Measurements from ENCODE around the gene LONP1. TPM values are rescaled to one million over a fixed set of nuclear protein-coding genes. Genes with fewer than 3 reads are reported as not detected.

The LONP1 gene
- polyA plus RNA-seq, 2 of the 4 experiments (the other 2 are of a cell fraction), result 42.7 to 68.9 TPM

DNA sequence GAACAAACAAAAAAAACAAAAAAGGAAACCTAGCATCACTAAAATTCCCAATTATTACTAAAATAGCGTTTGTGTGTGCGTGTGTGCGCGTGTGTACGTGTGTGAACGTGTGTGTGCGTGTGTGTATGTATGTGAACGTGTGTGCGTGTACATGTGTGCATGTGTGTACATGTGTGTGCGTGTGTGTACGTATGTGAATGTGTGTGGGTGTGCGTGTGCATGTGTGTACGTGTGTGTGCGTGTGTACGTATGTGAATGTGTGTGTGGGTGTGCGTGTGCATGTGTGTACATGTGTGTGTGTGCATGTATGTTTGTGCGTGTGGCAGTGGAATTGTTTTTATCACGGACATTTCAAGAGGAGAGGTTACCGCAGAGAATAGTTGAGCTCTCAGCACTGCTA lies 22.1 kb upstream of the LONP1 start:
- Histone ChIP-seq H3K4me3 (no peak overlapping the region), H3K4me1 (no peaks in the 10 kb centered on the region), H3K4me2 (no peak overlapping the region), H3K9me3 (no peaks in the 10 kb centered on the region), H3K27ac (no peak overlapping the region)
- ChIA-PET POLR2A (no interaction called here), CTCF (no interaction called here)
- no peak for FAIRE-seq
- DNase-seq (ENCODE audit: low read depth in 1 of 2, low spot score in 1 of 2), result no peak
- TF ChIP-seq TP53 (CRISPR knock-in tag; IDR thresholded peaks at IDR 0.05) (no peak), MAZ (IDR thresholded peaks at IDR 0.05; ENCODE audit: borderline replicate concordance, low read depth, low read length) (no peak), PHF8 (IDR thresholded peaks at IDR 0.05; ENCODE audit: borderline replicate concordance, low read depth) (no peak), EHF (CRISPR knock-in tag; IDR thresholded peaks at IDR 0.05) (no peak), RFX5 (IDR thresholded peaks at IDR 0.05) (no peak), HEYL (CRISPR knock-in tag; IDR thresholded peaks at IDR 0.05) (no peak), EHMT2 (IDR thresholded peaks at IDR 0.05; ENCODE audit: low read depth) (no peak), FOSL2 (IDR thresholded peaks at IDR 0.05) (no peak), FOSL2 (CRISPR knock-in tag; IDR thresholded peaks at IDR 0.05) (no peak), POLR2A (IDR thresholded peaks at IDR 0.05; ENCODE audit: low read length) (no peak), RARB (CRISPR knock-in tag; IDR thresholded peaks at IDR 0.05) (no peak), HOXB5 (CRISPR knock-in tag; IDR thresholded peaks at IDR 0.05) (no peak), NR3C1 (IDR thresholded peaks at IDR 0.05) (no peak), HDAC2 (IDR thresholded peaks at IDR 0.05) (no peak), MYC (IDR thresholded peaks at IDR 0.05; ENCODE audit: borderline replicate concordance, low read length) (no peak), TFCP2L1 (CRISPR knock-in tag; IDR thresholded peaks at IDR 0.05) (no peak), BHLHE40 (IDR thresholded peaks at IDR 0.05; ENCODE audit: low read depth, low read length) (no peak), JUN (IDR thresholded peaks at IDR 0.05) (no peak)
- TF ChIP-seq, protein P1, sequence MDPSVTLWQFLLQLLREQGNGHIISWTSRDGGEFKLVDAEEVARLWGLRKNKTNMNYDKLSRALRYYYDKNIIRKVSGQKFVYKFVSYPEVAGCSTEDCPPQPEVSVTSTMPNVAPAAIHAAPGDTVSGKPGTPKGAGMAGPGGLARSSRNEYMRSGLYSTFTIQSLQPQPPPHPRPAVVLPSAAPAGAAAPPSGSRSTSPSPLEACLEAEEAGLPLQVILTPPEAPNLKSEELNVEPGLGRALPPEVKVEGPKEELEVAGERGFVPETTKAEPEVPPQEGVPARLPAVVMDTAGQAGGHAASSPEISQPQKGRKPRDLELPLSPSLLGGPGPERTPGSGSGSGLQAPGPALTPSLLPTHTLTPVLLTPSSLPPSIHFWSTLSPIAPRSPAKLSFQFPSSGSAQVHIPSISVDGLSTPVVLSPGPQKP (IDR thresholded peaks at IDR 0.05; ENCODE audit: low read depth, low read length), result no peak
- TF ChIP-seq, protein P2, sequence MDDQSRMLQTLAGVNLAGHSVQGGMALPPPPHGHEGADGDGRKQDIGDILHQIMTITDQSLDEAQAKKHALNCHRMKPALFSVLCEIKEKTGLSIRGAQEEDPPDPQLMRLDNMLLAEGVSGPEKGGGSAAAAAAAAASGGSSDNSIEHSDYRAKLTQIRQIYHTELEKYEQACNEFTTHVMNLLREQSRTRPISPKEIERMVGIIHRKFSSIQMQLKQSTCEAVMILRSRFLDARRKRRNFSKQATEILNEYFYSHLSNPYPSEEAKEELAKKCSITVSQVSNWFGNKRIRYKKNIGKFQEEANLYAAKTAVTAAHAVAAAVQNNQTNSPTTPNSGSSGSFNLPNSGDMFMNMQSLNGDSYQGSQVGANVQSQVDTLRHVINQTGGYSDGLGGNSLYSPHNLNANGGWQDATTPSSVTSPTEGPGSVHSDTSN (IDR thresholded peaks at IDR 0.05), result no peak
- TF ChIP-seq, protein P3, sequence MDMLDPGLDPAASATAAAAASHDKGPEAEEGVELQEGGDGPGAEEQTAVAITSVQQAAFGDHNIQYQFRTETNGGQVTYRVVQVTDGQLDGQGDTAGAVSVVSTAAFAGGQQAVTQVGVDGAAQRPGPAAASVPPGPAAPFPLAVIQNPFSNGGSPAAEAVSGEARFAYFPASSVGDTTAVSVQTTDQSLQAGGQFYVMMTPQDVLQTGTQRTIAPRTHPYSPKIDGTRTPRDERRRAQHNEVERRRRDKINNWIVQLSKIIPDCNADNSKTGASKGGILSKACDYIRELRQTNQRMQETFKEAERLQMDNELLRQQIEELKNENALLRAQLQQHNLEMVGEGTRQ (IDR thresholded peaks at IDR 0.05), result no peak
- 67% methylated on average over 19 of the region's 19 CpGs for WGBS (ENCODE audit: missing lambda C conversion rate)
- no peak for ATAC-seq

DNA sequence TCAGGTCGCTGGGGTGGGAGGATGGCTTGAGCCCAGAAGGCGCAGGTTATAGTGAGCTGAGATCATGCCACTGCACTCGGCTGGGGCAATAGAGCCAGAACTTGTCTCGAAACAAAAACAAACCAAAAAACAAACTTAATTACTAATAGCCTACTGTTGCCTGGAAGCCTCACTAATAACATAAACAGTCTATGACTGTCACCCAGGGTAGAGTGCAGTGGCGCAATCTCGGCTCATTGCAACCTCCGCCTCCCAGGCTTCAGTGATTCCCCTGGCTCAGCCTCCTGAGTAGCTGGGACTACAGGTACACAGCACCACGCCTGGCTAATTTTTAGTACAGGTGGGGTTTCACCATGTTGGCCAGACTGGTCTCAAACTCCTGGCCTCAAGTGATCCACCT lies 18.5 kb upstream of the LONP1 start:
- DNase-seq (ENCODE audit: low read depth in 1 of 2, low spot score in 1 of 2), result no peak
- ATAC-seq, result no peak
- no peak for FAIRE-seq
- no peak for TF ChIP-seq ESRRA (IDR thresholded peaks at IDR 0.05; ENCODE audit: borderline replicate concordance, low read length)
- TF ChIP-seq HOXB5 (CRISPR knock-in tag; IDR thresholded peaks at IDR 0.05), result no peak
- TF ChIP-seq ZNF302 (CRISPR knock-in tag; IDR thresholded peaks at IDR 0.05), result no peak
- no peak for TF ChIP-seq KDM1A (IDR thresholded peaks at IDR 0.05; ENCODE audit: low read depth)
- TF ChIP-seq EHF (CRISPR knock-in tag; IDR thresholded peaks at IDR 0.05), result no peak
- TF ChIP-seq HOXA7 (CRISPR knock-in tag; IDR thresholded peaks at IDR 0.05), result no peak
- TF ChIP-seq, protein P3 (IDR thresholded peaks at IDR 0.05), result no peak
- TF ChIP-seq, protein P4, sequence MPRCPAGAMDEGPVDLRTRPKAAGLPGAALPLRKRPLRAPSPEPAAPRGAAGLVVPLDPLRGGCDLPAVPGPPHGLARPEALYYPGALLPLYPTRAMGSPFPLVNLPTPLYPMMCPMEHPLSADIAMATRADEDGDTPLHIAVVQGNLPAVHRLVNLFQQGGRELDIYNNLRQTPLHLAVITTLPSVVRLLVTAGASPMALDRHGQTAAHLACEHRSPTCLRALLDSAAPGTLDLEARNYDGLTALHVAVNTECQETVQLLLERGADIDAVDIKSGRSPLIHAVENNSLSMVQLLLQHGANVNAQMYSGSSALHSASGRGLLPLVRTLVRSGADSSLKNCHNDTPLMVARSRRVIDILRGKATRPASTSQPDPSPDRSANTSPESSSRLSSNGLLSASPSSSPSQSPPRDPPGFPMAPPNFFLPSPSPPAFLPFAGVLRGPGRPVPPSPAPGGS (IDR thresholded peaks at IDR 0.05), result no peak
- no peak for TF ChIP-seq ZC3H11A (IDR thresholded peaks at IDR 0.05)
- TF ChIP-seq SMC3 (IDR thresholded peaks at IDR 0.05), result no peak
- no peak for TF ChIP-seq RAD21 (conservative IDR thresholded peaks at IDR 0.05 in 1 of 2, IDR thresholded peaks at IDR 0.05 in 1 of 2)
- TF ChIP-seq CEBPB (IDR thresholded peaks at IDR 0.05), result no peak
- TF ChIP-seq JUN (IDR thresholded peaks at IDR 0.05), result no peak
- TF ChIP-seq HOXB13 (CRISPR knock-in tag; IDR thresholded peaks at IDR 0.05; ENCODE audit: low read depth), result no peak
- TF ChIP-seq CBX2 (IDR thresholded peaks at IDR 0.05; ENCODE audit: borderline replicate concordance, low read depth), result no peak
- TF ChIP-seq, protein P5, sequence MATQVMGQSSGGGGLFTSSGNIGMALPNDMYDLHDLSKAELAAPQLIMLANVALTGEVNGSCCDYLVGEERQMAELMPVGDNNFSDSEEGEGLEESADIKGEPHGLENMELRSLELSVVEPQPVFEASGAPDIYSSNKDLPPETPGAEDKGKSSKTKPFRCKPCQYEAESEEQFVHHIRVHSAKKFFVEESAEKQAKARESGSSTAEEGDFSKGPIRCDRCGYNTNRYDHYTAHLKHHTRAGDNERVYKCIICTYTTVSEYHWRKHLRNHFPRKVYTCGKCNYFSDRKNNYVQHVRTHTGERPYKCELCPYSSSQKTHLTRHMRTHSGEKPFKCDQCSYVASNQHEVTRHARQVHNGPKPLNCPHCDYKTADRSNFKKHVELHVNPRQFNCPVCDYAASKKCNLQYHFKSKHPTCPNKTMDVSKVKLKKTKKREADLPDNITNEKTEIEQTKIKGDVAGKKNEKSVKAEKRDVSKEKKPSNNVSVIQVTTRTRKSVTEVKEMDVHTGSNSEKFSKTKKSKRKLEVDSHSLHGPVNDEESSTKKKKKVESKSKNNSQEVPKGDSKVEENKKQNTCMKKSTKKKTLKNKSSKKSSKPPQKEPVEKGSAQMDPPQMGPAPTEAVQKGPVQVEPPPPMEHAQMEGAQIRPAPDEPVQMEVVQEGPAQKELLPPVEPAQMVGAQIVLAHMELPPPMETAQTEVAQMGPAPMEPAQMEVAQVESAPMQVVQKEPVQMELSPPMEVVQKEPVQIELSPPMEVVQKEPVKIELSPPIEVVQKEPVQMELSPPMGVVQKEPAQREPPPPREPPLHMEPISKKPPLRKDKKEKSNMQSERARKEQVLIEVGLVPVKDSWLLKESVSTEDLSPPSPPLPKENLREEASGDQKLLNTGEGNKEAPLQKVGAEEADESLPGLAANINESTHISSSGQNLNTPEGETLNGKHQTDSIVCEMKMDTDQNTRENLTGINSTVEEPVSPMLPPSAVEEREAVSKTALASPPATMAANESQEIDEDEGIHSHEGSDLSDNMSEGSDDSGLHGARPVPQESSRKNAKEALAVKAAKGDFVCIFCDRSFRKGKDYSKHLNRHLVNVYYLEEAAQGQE (IDR thresholded peaks at IDR 0.05), result no peak

More for the DNA sequence above, 18.5 kb upstream of the LONP1 start:
- Histone ChIP-seq H3K27ac (no peak overlapping the region), H3K4me2 (no peak overlapping the region), H3K9me3 (no peaks in the 10 kb centered on the region), H3K4me3 (no peak overlapping the region), H3K4me1 (no peaks in the 10 kb centered on the region)
- POLR2A ChIA-PET, result no interaction called here
- WGBS (ENCODE audit: missing lambda C conversion rate), result 71% methylated on average over 8 of the region's 8 CpGs
- CTCF ChIA-PET, result interaction anchor here (1.2 kb wide), 1 partner anchor 18 kb away, joined by 4 read pairs; no protein-coding TSS in a partner anchor

Data from A549 (cell line).